K562 (cell line): Measurements from ENCODE around the gene PRSS8. TPM values are rescaled to one million over a fixed set of nuclear protein-coding genes. Genes with fewer than 3 reads are reported as not detected.

Experiments
- BRD9 ChIP-seq: fragments of 450-650 bp; IDR thresholded peaks from 2 replicates; pipeline ENCODE4 v1.6.1; 2018; ENCODE audit warnings: low read depth; ENCODE audit not compliant: partially characterized antibody
- DDX20 ChIP-seq: fragments of 450-650 bp; IDR thresholded peaks from 2 replicates; pipeline ENCODE4 v1.6.1; 2016; ENCODE audit warnings: missing genetic modification characterization, low read depth, mild to moderate bottlenecking, missing compliant biosample characterization, moderate library complexity
- EGR1 ChIP-seq: fragments of 450-650 bp; conservative IDR thresholded peaks from 2 replicates; pipeline ENCODE4 v1.6.1; 2017; ENCODE audit warnings: mild to moderate bottlenecking
- FOXJ2 ChIP-seq: fragments of 200-800 bp; sonication (Bioruptor generic); IDR thresholded peaks from 2 replicates; pipeline ENCODE4 v1.6.1; 2016; ENCODE audit warnings: missing genetic modification characterization, missing compliant biosample characterization
- FOXO4 ChIP-seq: fragments of 450-650 bp; formaldehyde crosslinking; IDR thresholded peaks from 2 replicates; pipeline ENCODE4 v1.4.0; 2020; ENCODE audit warnings: mild to moderate bottlenecking, moderate library complexity
- KDM1A ChIP-seq, 2 experiments: fragments of 450-650 bp; IDR thresholded peaks; 2 replicates each; pipeline ENCODE4 v1.6.1; 2016; ENCODE audit warnings: mild to moderate bottlenecking in 2 of 2
- MAX ChIP-seq: sonication (generic); formaldehyde crosslinking; IDR thresholded peaks from 2 replicates; pipeline ENCODE4 v1.9.0; 2022; ENCODE audit warnings: mild to moderate bottlenecking, missing genetic modification reagents
- MED1 ChIP-seq: sonication (generic); formaldehyde crosslinking; IDR thresholded peaks from 2 replicates; pipeline ENCODE4 v1.8.1; 2023; ENCODE audit warnings: missing genetic modification reagents, borderline replicate concordance
- MLX ChIP-seq, 2 experiments: fragments of 450-650 bp in 1 of 2; sonication (generic) in 1 of 2; formaldehyde crosslinking; conservative IDR thresholded peaks; 2 replicates each; pipeline versions ENCODE4 v1.4.0 to v1.8.1; 2020 to 2022; ENCODE audit warnings: mild to moderate bottlenecking in 1 of 2, missing genetic modification reagents in 1 of 2
- PKNOX1 ChIP-seq: fragments of 450-650 bp; IDR thresholded peaks from 2 replicates; pipeline ENCODE4 v1.6.1; 2016
- POLR2AphosphoS2 ChIP-seq: IDR thresholded peaks from 2 replicates; pipeline ENCODE4 v1.6.1; 2012; ENCODE audit warnings: low read length, improper control_type of control experiment
- RFX7 ChIP-seq: fragments of 250-450 bp; sonication (Bioruptor Pico); IDR thresholded peaks from 2 replicates; pipeline ENCODE4 v1.5.1; 2021; ENCODE audit warnings: mild to moderate bottlenecking
- SMARCE1 ChIP-seq: fragments of 450-650 bp; IDR thresholded peaks from 2 replicates; pipeline ENCODE4 v1.7.1; 2016; ENCODE audit warnings: mild to moderate bottlenecking
- SRSF7 ChIP-seq: fragments of 200-400 bp; formaldehyde crosslinking; optimal IDR thresholded peaks from 2 replicates; pipeline ENCODE3; 2017; ENCODE audit warnings: mild to moderate bottlenecking, low read depth, low read length
- SRSF9 ChIP-seq: fragments of 200-400 bp; formaldehyde crosslinking; IDR thresholded peaks from 2 replicates; pipeline ENCODE4 v1.6.1; 2017; ENCODE audit warnings: low read depth, low read length, borderline replicate concordance
- TAF1 ChIP-seq: IDR thresholded peaks from 2 replicates; pipeline ENCODE4 v1.6.1; 2011; ENCODE audit warnings: mild to moderate bottlenecking, low read length, moderate library complexity; ENCODE audit not compliant: insufficient read depth, control insufficient read depth, severe bottlenecking; ENCODE audit errors: extremely low read depth
- THAP12 ChIP-seq: fragments of 250-450 bp; sonication (Bioruptor Pico); IDR thresholded peaks from 2 replicates; pipeline ENCODE4 v1.9.0; 2021; ENCODE audit warnings: mild to moderate bottlenecking, inconsistent platforms
- TRIM24 ChIP-seq, 2 experiments: fragments of 450-650 bp; IDR thresholded peaks; 2 replicates each; pipeline ENCODE4 v1.6.1; 2016
- ZEB2 ChIP-seq: fragments of 450-650 bp; IDR thresholded peaks from 2 replicates; pipeline ENCODE4 v1.6.1; 2016
- ZNF12 ChIP-seq: sonication (generic); formaldehyde crosslinking; IDR thresholded peaks from 2 replicates; pipeline ENCODE4 v1.4.0; 2020; ENCODE audit warnings: mild to moderate bottlenecking, missing genetic modification reagents
- ZNF143 ChIP-seq: sonication (generic); formaldehyde crosslinking; IDR thresholded peaks from 2 replicates; pipeline ENCODE4 v1.9.0; 2022; ENCODE audit warnings: mild to moderate bottlenecking, missing genetic modification reagents
- ZNF561 ChIP-seq: fragments of 450-650 bp; formaldehyde crosslinking; conservative IDR thresholded peaks from 2 replicates; pipeline ENCODE4 v1.4.0; 2020; ENCODE audit warnings: mild to moderate bottlenecking, moderate library complexity
- ZNF586 ChIP-seq: fragments of 450-650 bp; formaldehyde crosslinking; conservative IDR thresholded peaks from 2 replicates; pipeline ENCODE4 v1.4.0; 2020; ENCODE audit warnings: mild to moderate bottlenecking, moderate library complexity
- ZSCAN29 ChIP-seq: fragments of 450-650 bp; IDR thresholded peaks from 2 replicates; pipeline ENCODE4 v1.6.1; 2017
- polyA plus RNA-seq, 8 experiments: library from polyadenylated mRNA; depleted of rRNA in 4 of 8; stranded (reverse) in 5 of 8; unstranded in 3 of 8; fragments of >200 nt; fragmentation: Nextera tagmentation in 2 of 8; fragmentation: Illumina TruSeq in 1 of 8; extraction: Ambion mirVana in 2 of 8; extraction: Trizol in 1 of 8; gene quantifications; 2 replicates each; pipeline versions ENCODE4 v1.2.1 to v1.2.3, GENCODE V29; 2011 to 2014; ENCODE audit warnings: inconsistent platforms in 1 of 8, missing spikeins in 1 of 8
- total RNA-seq, 7 experiments: library from RNA; depleted of rRNA in 6 of 7; stranded (reverse); fragments of >200 nt in 6 of 7; fragmentation: Illumina TruSeq in 2 of 7; extraction: Trizol in 2 of 7; gene quantifications; 2 replicates each; pipeline versions ENCODE4 v1.2.1 to v1.2.3, GENCODE V29; 2011 to 2021; ENCODE audit warnings: low replicate concordance in 1 of 7

The PRSS8 gene
- total and polyA plus RNA-seq, 9 of the 15 experiments (the other 6 are each of a cell fraction or from before 2014, with no cell fraction given), result 0.25 to 3.9 (median 1.3) TPM; not detected in 1

GRCh38 chr16:31117384-31118222 is 17.9 kb downstream of the PRSS8 start, which contains the start of gene KAT8 (continued):
- TF ChIP-seq ZNF12, result no peak
- TF ChIP-seq FOXJ2 (tag), result no peak
- peak; percentile 32; the same call in 1 of the 2 replicates for TF ChIP-seq EGR1
- TF ChIP-seq ZEB2, result peak; percentile 92
- TF ChIP-seq DDX20 (tag), result no peak
- TF ChIP-seq SMARCE1, result no peak
- TF ChIP-seq BRD9, result no peak
- no peak for TF ChIP-seq TRIM24 (IDR thresholded peaks at IDR 0.05)
- TF ChIP-seq MLX (CRISPR knock-in tag; conservative IDR thresholded peaks at IDR 0.05), result no peak
- TF ChIP-seq ZNF561, result no peak
- no peak for TF ChIP-seq FOXO4 (CRISPR knock-in tag)
- peak; percentile 90; the same call in 1 of the 2 replicates for TF ChIP-seq POLR2AphosphoS2
- peak; percentile 61; the same call in 1 of the 2 replicates for TF ChIP-seq PKNOX1
- TF ChIP-seq ZNF143 (CRISPR knock-in tag), result no peak
- TF ChIP-seq THAP12 (CRISPR knock-in tag), result 0 out of 2 replicates have a peak, but pooled peaks have one; percentile 57
- TF ChIP-seq MED1, result no peak
- peak; percentile 91 for TF ChIP-seq TAF1
- TF ChIP-seq MAX (CRISPR knock-in tag), result no peak; the same call in 1 of the 2 replicates
- no peak for TF ChIP-seq ZSCAN29
- no peak for TF ChIP-seq KDM1A (IDR thresholded peaks at IDR 0.05)
- TF ChIP-seq RFX7 (CRISPR knock-in tag), result no peak
- TF ChIP-seq SRSF9, result no peak
- TF ChIP-seq SRSF7, result no peak
- TF ChIP-seq ZNF586 (CRISPR knock-in tag), result no peak
